ENCODE data around the gene SPACA4.

The SPACA4 gene

GRCh38 chr19:48596679-48597465 lies 9.7 kb upstream of the SPACA4 start:
- no peak for DNase-seq (ENCODE audit: low read depth)

- DNase-seq (ENCODE audit: low read depth): no peak
Measured at GRCh38 chr19:48598996-48599700, 7.4 kb upstream of the SPACA4 start.

GRCh38 chr19:48600679-48601417 lies 5.7 kb upstream of the SPACA4 start:
- no peak for DNase-seq (ENCODE audit: low read depth)

GRCh38 chr19:48603001-48603400 lies 3.5 kb upstream of the SPACA4 start:
- no peak for DNase-seq (ENCODE audit: low read depth)

- DNase-seq (ENCODE audit: low read depth): no peak
Measured at GRCh38 chr19:48603449-48603848, 3.1 kb upstream of the SPACA4 start.

GRCh38 chr19:48603850-48604249 lies 2.7 kb upstream of the SPACA4 start:
- no peak for DNase-seq (ENCODE audit: low read depth)

GRCh38 chr19:48607359-48607755 lies 815 bp downstream of the SPACA4 start:
- no peak for DNase-seq (ENCODE audit: low read depth)

- no peak for DNase-seq (ENCODE audit: low read depth)
Measured at GRCh38 chr19:48608798-48609263, 2.3 kb downstream of the SPACA4 start.

- no peak for DNase-seq (ENCODE audit: low read depth)
Measured at GRCh38 chr19:48609571-48610108, 3.1 kb downstream of the SPACA4 start.

GRCh38 chr19:48611872-48612271 lies 5.3 kb downstream of the SPACA4 start:
- DNase-seq (ENCODE audit: low read depth): no peak

- no peak for DNase-seq (ENCODE audit: low read depth)
Measured at GRCh38 chr19:48613024-48613851, 6.7 kb downstream of the SPACA4 start.

- DNase-seq (ENCODE audit: low read depth): no peak
Measured at GRCh38 chr19:48613852-48614435, 7.4 kb downstream of the SPACA4 start.

- DNase-seq (ENCODE audit: low read depth): no peak
Measured at GRCh38 chr19:48614436-48615230, 8.1 kb downstream of the SPACA4 start, which contains the start of gene FAM83E. Gene FAM83E (minus strand): TSS chr19:48615076. CDS start chr19:48613372, 1,704 bp downstream.

GRCh38 chr19:48615231-48616040 lies 8.9 kb downstream of the SPACA4 start:
- DNase-seq (ENCODE audit: low read depth): no peak

GRCh38 chr19:48616041-48616436 lies 9.5 kb downstream of the SPACA4 start:
- no peak for DNase-seq (ENCODE audit: low read depth)

- no peak for DNase-seq (ENCODE audit: low read depth)
Measured at GRCh38 chr19:48616491-48617056, 10.0 kb downstream of the SPACA4 start.

GRCh38 chr19:48617146-48617937 lies 10.8 kb downstream of the SPACA4 start:
- no peak for DNase-seq (ENCODE audit: low read depth)

- no peak for DNase-seq (ENCODE audit: low read depth)
Measured at GRCh38 chr19:48618278-48618915, 11.9 kb downstream of the SPACA4 start.
